HepG2 (cell line): ENCODE results near the gene OPALIN. TPM values are rescaled to one million over a fixed set of nuclear protein-coding genes. Genes with fewer than 3 reads are reported as not detected.

Experiments used
- ATAC-seq: fragments of 200-7000 bp; cut with Tn5 transposase; 3 replicates; pipeline ENCODE4 v1.9.1; 2020; ENCODE audit warnings: mild to moderate bottlenecking, moderate library complexity
- BruUV-seq: library from RNA; stranded (reverse); fragments of 400-500 nt; replicated peaks from 2 replicates; lab custom pipeline; 2021; lab: Mats Ljungman, UMichigan
- CTCF ChIA-PET: fragments of 300-600 bp; formaldehyde crosslinking; extraction: SDS; loops from one replicate; lab custom pipeline; 2021; ENCODE audit warnings: low total read pairs, inconsistent platforms, low intra/inter-chr PET ratio; lab: Yijun Ruan, JAX
- POLR2A ChIA-PET: fragments of 350-600 bp; sonication (Branson Sonifier 250); formaldehyde crosslinking; loops from one replicate; lab custom pipeline; 2020; ENCODE audit warnings: antibody characterized with exemption, inconsistent platforms; lab: Yijun Ruan, JAX
- DNase-seq: peaks from one replicate; pipeline ENCODE4 v3.0.0-alpha.2; 2015; ENCODE audit warnings: low spot score
- FAIRE-seq: peaks from 3 replicates; lab custom pipeline; 2011; peaks lifted over from hg19 to GRCh38; lab: Jason Lieb, UNC
- H2AFZ ChIP-seq: one replicate; pipeline ENCODE4 v1.6.1; 2011; ENCODE audit warnings: low read length, inconsistent platforms
- H3K27ac ChIP-seq: fragments of 300-600 bp; 3 replicates; pipeline ENCODE4 v1.8.0; 2011; ENCODE audit warnings: mixed run types, mild to moderate bottlenecking, mixed read lengths, low read length, inconsistent platforms; ENCODE audit not compliant: insufficient read depth; ENCODE audit errors: extremely low read length
- H3K27me3 ChIP-seq, 2 experiments: fragments of 200-600 bp in 1 of 2; 2 replicates in 1 of 2; 3 replicates in 1 of 2; pipeline versions ENCODE4 v1.6.0 to v1.8.0; 2011; ENCODE audit warnings: low read length in 2 of 2, mild to moderate bottlenecking in 2 of 2, moderate library complexity in 2 of 2, inconsistent platforms in 1 of 2; ENCODE audit not compliant: insufficient read depth in 2 of 2, control insufficient read depth in 1 of 2
- H3K36me3 ChIP-seq, 2 experiments: fragments of 200-600 bp in 1 of 2; replicated peaks in 1 of 2; 2 replicates in 1 of 2; 3 replicates in 1 of 2; pipeline versions ENCODE4 v1.5.1 to v1.8.0; 2011; ENCODE audit warnings: low read length in 2 of 2, inconsistent platforms in 1 of 2; ENCODE audit not compliant: insufficient read depth in 2 of 2, control insufficient read depth in 1 of 2
- H3K4me1 ChIP-seq: 2 replicates; pipeline ENCODE4 v1.5.1; 2012; ENCODE audit warnings: low read length, inconsistent platforms; ENCODE audit not compliant: insufficient read depth
- H3K4me2 ChIP-seq: 2 replicates; pipeline ENCODE4 v1.6.0; 2011; ENCODE audit warnings: low read depth, low read length, inconsistent platforms
- H3K4me3 ChIP-seq, 3 experiments: fragments of 200-600 bp in 1 of 3; sonication (generic), shearing (Covaris generic) in 1 of 3; replicated peaks in 1 of 3; 2 replicates each; pipeline ENCODE4 v1.5.1; 2011 to 2016; ENCODE audit warnings: low read length in 3 of 3, inconsistent platforms in 2 of 3, low read depth in 2 of 3, mild to moderate bottlenecking in 2 of 3, control low read depth in 1 of 3, mixed read lengths in 1 of 3; ENCODE audit not compliant: insufficient read depth in 1 of 3
- H3K79me2 ChIP-seq: one replicate; pipeline ENCODE4 v1.6.1; 2011; ENCODE audit warnings: low read length, inconsistent platforms; ENCODE audit not compliant: insufficient read depth
- H3K9ac ChIP-seq: 2 replicates; pipeline ENCODE4 v1.6.0; 2011; ENCODE audit warnings: mild to moderate bottlenecking, low read depth, low read length, inconsistent platforms; ENCODE audit not compliant: insufficient read depth
- H3K9me3 ChIP-seq: 2 replicates; pipeline ENCODE4 v1.5.1; 2012; ENCODE audit warnings: mild to moderate bottlenecking, low read length
- H4K20me1 ChIP-seq: 2 replicates; pipeline ENCODE4 v1.6.0; 2011; ENCODE audit warnings: inconsistent platforms, mild to moderate bottlenecking, low read length, moderate library complexity; ENCODE audit not compliant: insufficient read depth
- CBX1 ChIP-seq: IDR thresholded peaks from one replicate; pipeline ENCODE4 v1.6.1; 2016; ENCODE audit warnings: antibody characterized with exemption, low read depth
- HNRNPL ChIP-seq: fragments of 200-400 bp; formaldehyde crosslinking; IDR thresholded peaks from 2 replicates; pipeline ENCODE4 v1.6.1; 2017; ENCODE audit warnings: mild to moderate bottlenecking, low read depth, low read length
- MNT ChIP-seq: fragments of 450-650 bp; IDR thresholded peaks from 2 replicates; pipeline ENCODE4 v1.6.1; 2016
- ZNF800 ChIP-seq: sonication (generic); formaldehyde crosslinking; IDR thresholded peaks from 2 replicates; pipeline ENCODE4 v1.4.0; 2020; ENCODE audit warnings: missing genetic modification reagents
- ZNF839 ChIP-seq: sonication (generic); formaldehyde crosslinking; IDR thresholded peaks from 2 replicates; pipeline ENCODE4 v1.4.0; 2020; ENCODE audit warnings: missing genetic modification reagents, mild to moderate bottlenecking, borderline replicate concordance
- WGBS: methylation state at CpG from one replicate; pipeline ENCODE4 v1.1.6; 2017; ENCODE audit warnings: low lambda C conversion rate; 5-methylcytosine and 5-hydroxymethylcytosine counted together
- in situ Hi-C: cut with HindIII; loops from 2 replicates; pipeline ENCODE4 v1.10.0; 2017; ENCODE audit warnings: low pct_unique_long_range_greater_than_20kb; ENCODE audit not compliant: extremely low pct_ligation_motif_present
- intact Hi-C: fragments of 100-400 bp; cut with micrococcal nuclease; formaldehyde crosslinking; loops from one replicate; pipeline ENCODE4 v1.10.0; 2022; ENCODE audit not compliant: unreplicated experiment
- polyA plus RNA-seq, 8 experiments: library from polyadenylated mRNA; depleted of rRNA in 3 of 8; stranded (reverse) in 7 of 8; unstranded in 1 of 8; fragments of >200 nt; fragmentation: Illumina TruSeq in 4 of 8; extraction: Trizol in 4 of 8; gene quantifications; 2 replicates each; pipeline versions ENCODE4 v1.2.1 to v1.2.3, GENCODE V29; 2011 to 2016; ENCODE audit warnings: low read depth in 4 of 8, missing spikeins in 1 of 8, mixed read lengths in 1 of 8; ENCODE audit not compliant: insufficient read depth in 1 of 8
- total RNA-seq, 5 experiments: library from RNA; depleted of rRNA; stranded (reverse); fragments of >200 nt; fragmentation: Illumina TruSeq; extraction: Trizol; gene quantifications; 2 replicates each; pipeline ENCODE4 v1.2.3, GENCODE V29; 2016; ENCODE audit warnings: low read depth in 1 of 5

Gene OPALIN
- total and polyA plus RNA-seq, 2 of the 13 experiments (the other 11 are each of a cell fraction or from before 2014, with no cell fraction given): not detected

DNA sequence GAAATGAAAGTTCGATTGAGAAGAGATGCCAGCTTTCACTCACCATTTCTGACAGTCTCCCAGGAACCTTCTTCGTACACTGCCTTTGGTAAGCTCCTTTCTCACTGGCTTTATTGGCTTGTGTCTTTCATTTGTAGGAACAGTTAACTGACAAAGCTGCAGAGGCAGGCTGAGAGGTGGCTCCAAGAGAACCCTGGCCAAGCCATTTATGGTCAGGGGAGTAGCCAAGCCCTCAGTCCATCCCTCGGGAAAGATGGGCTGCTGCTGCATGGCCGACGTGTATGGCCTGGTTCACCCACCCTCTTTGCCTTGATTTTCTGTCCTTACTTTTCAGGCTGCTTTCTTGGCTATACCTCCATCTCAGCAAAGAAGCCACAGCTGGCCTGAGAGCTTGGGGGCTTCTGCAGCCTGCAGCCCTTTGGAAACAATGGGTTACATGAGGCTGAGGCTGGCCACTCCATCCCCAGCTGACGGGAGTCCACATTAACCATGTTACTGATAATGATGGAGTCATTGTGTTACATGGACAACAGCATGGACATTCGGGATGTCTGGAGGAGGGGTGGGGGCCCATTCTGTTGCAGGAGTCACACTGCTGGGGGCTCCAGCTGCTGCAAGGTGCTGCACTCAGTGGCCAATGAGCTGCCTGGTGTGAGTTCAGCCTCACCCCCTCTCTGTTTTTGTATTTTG, at the start of gene OPALIN (continued):
- TF ChIP-seq CBX1 (no peak), HNRNPL (no peak)
- TF ChIP-seq, all 625 proteins: peak for 0

- ChIA-PET POLR2A (no interaction called here), CTCF (no interaction called here)
- H4K20me1 ChIP-seq: no peaks in the 10 kb centered on the region
- no peak overlapping the region for H3K4me3 ChIP-seq
- H3K36me3 ChIP-seq: no peaks in the 10 kb centered on the region
- ATAC-seq: no peak
- no peak overlapping the region for H3K9ac ChIP-seq
- H3K4me1 ChIP-seq: no peaks in the 10 kb centered on the region
- WGBS: 0% methylated on average over 1 of the region's 1 CpG
- DNase-seq: no peak
- H3K79me2 ChIP-seq: no peaks in the 10 kb centered on the region
- no peak overlapping the region for H3K4me2 ChIP-seq
- no peak for FAIRE-seq
- no peaks in the 10 kb centered on the region for H3K9me3 ChIP-seq
- no TSS peak for BruUV-seq
- in situ Hi-C loops: no loop called here
- TF ChIP-seq ZNF800 (CRISPR knock-in tag): no peak
- H3K27ac ChIP-seq: no peak overlapping the region
- intact Hi-C loops: no loop called here
- H2AFZ ChIP-seq: no peak overlapping the region
- peaks cover 0 to 23% of the 10 kb centered on the region in 2 experiments; a peak in 2 of 5 replicates for H3K27me3 ChIP-seq
Measured at GRCh38 chr10:96408201-96408600, 49.4 kb upstream of the OPALIN start.

DNA sequence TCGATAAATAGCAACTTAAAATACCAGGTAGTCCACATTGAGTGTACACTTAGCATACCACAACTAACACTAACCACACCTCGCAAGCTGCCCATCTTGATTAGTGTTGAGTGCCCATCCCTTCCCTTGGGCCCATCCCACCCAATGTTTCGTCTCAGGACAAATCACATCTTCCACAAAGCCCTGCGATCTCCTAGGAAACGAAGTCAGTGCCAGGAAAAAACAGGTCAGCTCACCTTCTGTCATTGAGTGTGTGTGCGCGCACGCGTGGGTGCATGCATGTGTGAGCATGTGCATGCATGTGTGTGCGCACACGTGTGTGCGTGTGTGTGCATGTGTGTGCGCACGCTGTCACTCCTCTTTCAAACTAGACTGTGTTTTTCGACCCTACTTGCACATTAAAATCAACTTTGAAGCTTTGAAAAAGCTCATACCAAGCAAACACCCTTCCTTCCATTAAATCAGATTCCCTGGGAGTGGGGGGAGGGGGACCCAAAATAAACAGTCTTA, 48.8 kb upstream of the OPALIN start:
- no peaks in the 10 kb centered on the region for H3K9me3 ChIP-seq
- intact Hi-C loops: no loop called here
- no peaks in the 10 kb centered on the region for H3K36me3 ChIP-seq
- BruUV-seq: no TSS peak
- H3K27me3 ChIP-seq: peaks cover 0 to 22% of the 10 kb centered on the region in 2 experiments; a peak in 3 of 5 replicates
- H3K4me1 ChIP-seq: no peaks in the 10 kb centered on the region
- no peaks in the 10 kb centered on the region for H3K79me2 ChIP-seq
- ATAC-seq (no peak), FAIRE-seq (no peak), DNase-seq (no peak)
- no peak overlapping the region for H3K27ac ChIP-seq
- 33% methylated on average over 15 of the region's 15 CpGs for WGBS
- ChIA-PET CTCF (no interaction called here), POLR2A (no interaction called here)
- no peak overlapping the region for H3K9ac ChIP-seq
- H3K4me2 ChIP-seq: no peak overlapping the region
- no peak overlapping the region for H3K4me3 ChIP-seq
- TF ChIP-seq ZNF839 (CRISPR knock-in tag) (no peak), MNT (peak; percentile 87)
- no peak overlapping the region for H2AFZ ChIP-seq
- H4K20me1 ChIP-seq: no peaks in the 10 kb centered on the region
- in situ Hi-C loops: no loop called here
